WTC11 (cell line): ENCODE data around the gene CACNA1B. TPM values are rescaled to one million over a fixed set of nuclear protein-coding genes. Genes with fewer than 3 reads are reported as not detected.

Source experiments
- ATAC-seq: fragments of 200-7000 bp; cut with Tn5 transposase; 2 replicates; pipeline ENCODE4 v1.10.0; 2021; ENCODE audit warnings: mild to moderate bottlenecking, moderate library complexity
- CTCF ChIA-PET: fragments of 300-600 bp; sonication (Branson Sonifier 250); formaldehyde crosslinking; loops from one replicate; lab custom pipeline; 2021; ENCODE audit warnings: antibody characterized with exemption; lab: Charles Lee
- POLR2A ChIA-PET: fragments of 350-600 bp; sonication (Branson Sonifier 250); formaldehyde crosslinking; loops from one replicate; lab custom pipeline; 2021; ENCODE audit warnings: antibody characterized with exemption; lab: Charles Lee
- DNase-seq: peaks from one replicate; pipeline ENCODE4 v3.0.0; 2021; ENCODE audit warnings: low spot score
- H3K27ac Mint-ChIP-seq: 2 replicates; pipeline ENCODE4 v1.8.0; 2021; ENCODE audit warnings: mixed read lengths
- H3K27me3 Mint-ChIP-seq: 2 replicates; pipeline ENCODE4 v1.8.0; 2021; ENCODE audit warnings: low read depth, mild to moderate bottlenecking, moderate library complexity, mixed read lengths
- H3K36me3 Mint-ChIP-seq: 2 replicates; pipeline ENCODE4 v1.8.0; 2021; ENCODE audit warnings: mixed read lengths
- H3K4me1 Mint-ChIP-seq: 2 replicates; pipeline ENCODE4 v1.8.0; 2022; ENCODE audit warnings: mixed read lengths
- H3K4me3 Mint-ChIP-seq: 2 replicates; pipeline ENCODE4 v1.8.0; 2021; ENCODE audit warnings: mild to moderate bottlenecking, moderate library complexity, mixed read lengths
- H3K9me3 Mint-ChIP-seq: 2 replicates; pipeline ENCODE4 v1.8.0; 2021; ENCODE audit warnings: mixed read lengths
- ATF1 ChIP-seq: sonication (generic); formaldehyde crosslinking; IDR thresholded peaks from 2 replicates; pipeline ENCODE4 v1.8.1; 2023; ENCODE audit warnings: mild to moderate bottlenecking, moderate library complexity, missing genetic modification reagents
- CTCF ChIP-seq: fragments of 200-600 bp; IDR thresholded peaks from 2 replicates; pipeline ENCODE4 v1.8.0; 2022; ENCODE audit warnings: antibody characterized with exemption
- E2F1 ChIP-seq: sonication (generic); formaldehyde crosslinking; IDR thresholded peaks from 2 replicates; pipeline ENCODE4 v1.8.0; 2022; ENCODE audit warnings: mild to moderate bottlenecking, missing genetic modification reagents
- EMX1 ChIP-seq: fragments of 250-450 bp; sonication (Bioruptor Pico); IDR thresholded peaks from 2 replicates; pipeline ENCODE4 v1.8.0; 2021; ENCODE audit warnings: mild to moderate bottlenecking
- FOXJ3 ChIP-seq: sonication (generic); formaldehyde crosslinking; IDR thresholded peaks from 2 replicates; pipeline ENCODE4 v1.9.0; 2021; ENCODE audit warnings: missing genetic modification reagents, mild to moderate bottlenecking, borderline replicate concordance
- HMGA2 ChIP-seq: fragments of 250-450 bp; sonication (Bioruptor Pico); IDR thresholded peaks from 2 replicates; pipeline ENCODE4 v1.4.0; 2021; ENCODE audit warnings: mild to moderate bottlenecking, moderate library complexity
- HMGXB4 ChIP-seq: sonication (generic); formaldehyde crosslinking; IDR thresholded peaks from 2 replicates; pipeline ENCODE4 v1.8.1; 2023; ENCODE audit warnings: mild to moderate bottlenecking, moderate library complexity, missing genetic modification reagents
- KAT7 ChIP-seq: sonication (generic); formaldehyde crosslinking; IDR thresholded peaks from 2 replicates; pipeline ENCODE4 v1.8.1; 2023; ENCODE audit warnings: missing genetic modification reagents, mild to moderate bottlenecking, borderline replicate concordance
- NFATC4 ChIP-seq: fragments of 250-450 bp; sonication (Bioruptor Pico); IDR thresholded peaks from 2 replicates; pipeline ENCODE4 v1.9.0; 2021; ENCODE audit warnings: mild to moderate bottlenecking
- NR3C1 ChIP-seq: sonication (generic); formaldehyde crosslinking; conservative IDR thresholded peaks from 2 replicates; pipeline ENCODE4 v1.8.1; 2023; ENCODE audit warnings: low read depth, mild to moderate bottlenecking, missing genetic modification reagents
- PRRX2 ChIP-seq: fragments of 250-450 bp; sonication (Bioruptor Pico); IDR thresholded peaks from 2 replicates; pipeline ENCODE4 v1.8.0; 2021; ENCODE audit warnings: mild to moderate bottlenecking
- RELA ChIP-seq: sonication (generic); formaldehyde crosslinking; IDR thresholded peaks from 2 replicates; pipeline ENCODE4 v1.8.1; 2022; ENCODE audit warnings: missing genetic modification reagents, mild to moderate bottlenecking, borderline replicate concordance
- RORB ChIP-seq: fragments of 250-450 bp; sonication (Bioruptor Pico); IDR thresholded peaks from 2 replicates; pipeline ENCODE4 v1.9.0; 2021; ENCODE audit warnings: mild to moderate bottlenecking
- SMAD4 ChIP-seq: sonication (generic); formaldehyde crosslinking; IDR thresholded peaks from 2 replicates; pipeline ENCODE4 v1.8.0; 2022; ENCODE audit warnings: mild to moderate bottlenecking, missing genetic modification reagents
- USF2 ChIP-seq: sonication (generic); formaldehyde crosslinking; IDR thresholded peaks from 2 replicates; pipeline ENCODE4 v1.8.1; 2023; ENCODE audit warnings: mild to moderate bottlenecking, missing genetic modification reagents, moderate library complexity
- ZNF425 ChIP-seq: fragments of 250-450 bp; sonication (Bioruptor Pico); conservative IDR thresholded peaks from 2 replicates; pipeline ENCODE4 v1.9.0; 2021; ENCODE audit warnings: mild to moderate bottlenecking
- ZNF532 ChIP-seq: fragments of 250-450 bp; sonication (Bioruptor Pico); IDR thresholded peaks from 2 replicates; pipeline ENCODE4 v1.9.0; 2021; ENCODE audit warnings: mild to moderate bottlenecking, borderline replicate concordance
- total RNA-seq: library from RNA; stranded (reverse); gene quantifications from 3 replicates; pipeline ENCODE4 v1.2.3, GENCODE V29; 2021
- TF ChIP-seq, protein P1 (sequence below): sonication (generic); formaldehyde crosslinking; IDR thresholded peaks from 2 replicates; pipeline ENCODE4 v1.8.1; 2022; ENCODE audit warnings: missing genetic modification reagents, borderline replicate concordance
- TF ChIP-seq, protein P2 (sequence below): sonication (generic); formaldehyde crosslinking; IDR thresholded peaks from 2 replicates; pipeline ENCODE4 v1.8.0; 2023; ENCODE audit warnings: missing genetic modification reagents
- TF ChIP-seq, protein P3 (sequence below): fragments of 250-450 bp; sonication (Bioruptor Pico); IDR thresholded peaks from 2 replicates; pipeline ENCODE4 v2.1.2; 2022; ENCODE audit warnings: mild to moderate bottlenecking, moderate library complexity

The CACNA1B gene
- total RNA-seq, 1 experiment from 2014 or later = 8.4 TPM

DNA sequence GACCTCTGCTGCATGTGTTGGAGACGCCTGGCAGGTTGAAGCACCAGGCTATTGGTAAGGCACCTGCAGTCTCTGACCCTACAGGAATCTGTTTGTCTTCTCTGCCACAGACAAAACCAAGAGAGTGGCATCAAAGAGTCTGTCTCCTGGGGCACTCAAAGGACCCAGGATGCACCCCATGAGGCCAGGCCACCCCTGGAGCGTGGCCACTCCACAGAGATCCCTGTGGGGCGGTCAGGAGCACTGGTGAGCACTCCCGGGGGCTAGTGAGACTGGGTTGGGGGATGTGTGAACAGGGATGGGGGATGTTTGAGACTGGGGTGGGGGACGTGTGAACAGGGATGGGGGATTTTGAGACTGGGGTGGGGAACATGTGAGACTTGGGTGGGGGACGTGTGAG, 240.3 kb downstream of the CACNA1B start:
- Mint-ChIP-seq H3K27ac (no peak overlapping the region), H3K9me3 (peaks cover 24% of the 10 kb centered on the region), H3K27me3 (peaks cover 14% of the 10 kb centered on the region), H3K4me3 (no peak overlapping the region), H3K4me1 (no peaks in the 10 kb centered on the region), H3K36me3 (peaks cover 53% of the 10 kb centered on the region)
- ATAC-seq (no peak), DNase-seq (no peak)
- TF ChIP-seq EMX1 (CRISPR knock-in tag) (no peak), KAT7 (CRISPR knock-in tag) (no peak), NFATC4 (CRISPR knock-in tag) (no peak), USF2 (CRISPR knock-in tag) (no peak), FOXJ3 (no peak), NR3C1 (CRISPR knock-in tag) (no peak), RORB (CRISPR knock-in tag) (no peak), ZNF425 (CRISPR knock-in tag) (no peak), SMAD4 (CRISPR knock-in tag) (no peak), E2F1 (CRISPR knock-in tag) (no peak), CTCF (no peak), HMGA2 (no peak), PRRX2 (CRISPR knock-in tag) (no peak)
- CTCF ChIA-PET = no interaction called here
- POLR2A ChIA-PET = no interaction called here

DNA sequence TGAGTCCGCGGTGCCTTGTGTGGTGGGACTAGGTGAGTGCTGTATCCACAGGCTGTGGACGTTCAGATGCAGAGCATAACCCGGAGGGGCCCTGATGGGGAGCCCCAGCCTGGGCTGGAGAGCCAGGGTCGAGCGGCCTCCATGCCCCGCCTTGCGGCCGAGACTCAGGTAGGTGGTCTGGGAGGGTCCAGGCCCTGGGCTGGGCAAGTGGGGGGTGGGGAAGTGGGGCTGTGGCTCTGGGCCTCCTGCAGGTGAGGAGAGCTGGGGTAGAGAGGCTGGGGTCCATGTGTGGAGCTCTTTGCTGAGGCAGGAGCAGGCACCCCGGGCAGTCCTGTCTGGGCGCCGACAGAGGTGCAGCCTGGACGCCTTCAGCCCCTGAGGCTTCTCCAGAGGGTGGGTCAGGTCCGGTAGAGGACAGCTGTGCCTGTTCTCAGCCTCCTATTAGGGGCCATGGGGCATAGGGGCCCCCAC, 241.1 kb downstream of the CACNA1B start:
- DNase-seq (no peak), ATAC-seq (no peak)
- H3K4me1 Mint-ChIP-seq = no peaks in the 10 kb centered on the region
- H3K4me3 Mint-ChIP-seq = no peak overlapping the region
- peaks cover 10% of the 10 kb centered on the region for H3K27me3 Mint-ChIP-seq
- POLR2A ChIA-PET = no interaction called here
- CTCF ChIA-PET = interaction anchor here (0.9 kb wide), 1 partner anchor 30 kb away, joined by 3 read pairs; no protein-coding TSS in a partner anchor
- peaks cover 26% of the 10 kb centered on the region for H3K9me3 Mint-ChIP-seq
- no peak overlapping the region for H3K27ac Mint-ChIP-seq
- H3K36me3 Mint-ChIP-seq = peaks cover 55% of the 10 kb centered on the region
- TF ChIP-seq, protein P1, sequence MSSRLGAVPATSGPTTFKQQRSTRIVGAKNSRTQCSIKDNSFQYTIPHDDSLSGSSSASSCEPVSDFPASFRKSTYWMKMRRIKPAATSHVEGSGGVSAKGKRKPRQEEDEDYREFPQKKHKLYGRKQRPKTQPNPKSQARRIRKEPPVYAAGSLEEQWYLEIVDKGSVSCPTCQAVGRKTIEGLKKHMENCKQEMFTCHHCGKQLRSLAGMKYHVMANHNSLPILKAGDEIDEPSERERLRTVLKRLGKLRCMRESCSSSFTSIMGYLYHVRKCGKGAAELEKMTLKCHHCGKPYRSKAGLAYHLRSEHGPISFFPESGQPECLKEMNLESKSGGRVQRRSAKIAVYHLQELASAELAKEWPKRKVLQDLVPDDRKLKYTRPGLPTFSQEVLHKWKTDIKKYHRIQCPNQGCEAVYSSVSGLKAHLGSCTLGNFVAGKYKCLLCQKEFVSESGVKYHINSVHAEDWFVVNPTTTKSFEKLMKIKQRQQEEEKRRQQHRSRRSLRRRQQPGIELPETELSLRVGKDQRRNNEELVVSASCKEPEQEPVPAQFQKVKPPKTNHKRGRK (CRISPR knock-in tag) = no peak
- TF ChIP-seq HMGXB4 (CRISPR knock-in tag) (no peak), ZNF532 (CRISPR knock-in tag) (no peak), ATF1 (CRISPR knock-in tag) (no peak), RELA (CRISPR knock-in tag) (no peak)
- TF ChIP-seq, protein P2, sequence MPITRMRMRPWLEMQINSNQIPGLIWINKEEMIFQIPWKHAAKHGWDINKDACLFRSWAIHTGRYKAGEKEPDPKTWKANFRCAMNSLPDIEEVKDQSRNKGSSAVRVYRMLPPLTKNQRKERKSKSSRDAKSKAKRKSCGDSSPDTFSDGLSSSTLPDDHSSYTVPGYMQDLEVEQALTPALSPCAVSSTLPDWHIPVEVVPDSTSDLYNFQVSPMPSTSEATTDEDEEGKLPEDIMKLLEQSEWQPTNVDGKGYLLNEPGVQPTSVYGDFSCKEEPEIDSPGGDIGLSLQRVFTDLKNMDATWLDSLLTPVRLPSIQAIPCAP (CRISPR knock-in tag) = no peak
- TF ChIP-seq, protein P3, sequence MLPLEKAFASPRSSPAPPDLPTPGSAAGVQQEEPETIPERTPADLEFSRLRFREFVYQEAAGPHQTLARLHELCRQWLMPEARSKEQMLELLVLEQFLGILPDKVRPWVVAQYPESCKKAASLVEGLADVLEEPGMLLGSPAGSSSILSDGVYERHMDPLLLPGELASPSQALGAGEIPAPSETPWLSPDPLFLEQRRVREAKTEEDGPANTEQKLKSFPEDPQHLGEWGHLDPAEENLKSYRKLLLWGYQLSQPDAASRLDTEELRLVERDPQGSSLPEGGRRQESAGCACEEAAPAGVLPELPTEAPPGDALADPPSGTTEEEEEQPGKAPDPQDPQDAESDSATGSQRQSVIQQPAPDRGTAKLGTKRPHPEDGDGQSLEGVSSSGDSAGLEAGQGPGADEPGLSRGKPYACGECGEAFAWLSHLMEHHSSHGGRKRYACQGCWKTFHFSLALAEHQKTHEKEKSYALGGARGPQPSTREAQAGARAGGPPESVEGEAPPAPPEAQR (CRISPR knock-in tag) = no peak
